ENCODE measurements around the gene ZDHHC12.

Gene ZDHHC12

GRCh38 chr9:128687453-128687852 is 36.5 kb downstream of the ZDHHC12 start:
- peaks cover under 1% of the 10 kb centered on the region for H3K36me3 ChIP-seq (ENCODE audit: control insufficient read depth, insufficient read depth, low read length)
- H3K27ac ChIP-seq (ENCODE audit: low read depth, low read length): no peak overlapping the region
- no peak overlapping the region for H3K4me3 ChIP-seq (ENCODE audit: low read length)

DNA sequence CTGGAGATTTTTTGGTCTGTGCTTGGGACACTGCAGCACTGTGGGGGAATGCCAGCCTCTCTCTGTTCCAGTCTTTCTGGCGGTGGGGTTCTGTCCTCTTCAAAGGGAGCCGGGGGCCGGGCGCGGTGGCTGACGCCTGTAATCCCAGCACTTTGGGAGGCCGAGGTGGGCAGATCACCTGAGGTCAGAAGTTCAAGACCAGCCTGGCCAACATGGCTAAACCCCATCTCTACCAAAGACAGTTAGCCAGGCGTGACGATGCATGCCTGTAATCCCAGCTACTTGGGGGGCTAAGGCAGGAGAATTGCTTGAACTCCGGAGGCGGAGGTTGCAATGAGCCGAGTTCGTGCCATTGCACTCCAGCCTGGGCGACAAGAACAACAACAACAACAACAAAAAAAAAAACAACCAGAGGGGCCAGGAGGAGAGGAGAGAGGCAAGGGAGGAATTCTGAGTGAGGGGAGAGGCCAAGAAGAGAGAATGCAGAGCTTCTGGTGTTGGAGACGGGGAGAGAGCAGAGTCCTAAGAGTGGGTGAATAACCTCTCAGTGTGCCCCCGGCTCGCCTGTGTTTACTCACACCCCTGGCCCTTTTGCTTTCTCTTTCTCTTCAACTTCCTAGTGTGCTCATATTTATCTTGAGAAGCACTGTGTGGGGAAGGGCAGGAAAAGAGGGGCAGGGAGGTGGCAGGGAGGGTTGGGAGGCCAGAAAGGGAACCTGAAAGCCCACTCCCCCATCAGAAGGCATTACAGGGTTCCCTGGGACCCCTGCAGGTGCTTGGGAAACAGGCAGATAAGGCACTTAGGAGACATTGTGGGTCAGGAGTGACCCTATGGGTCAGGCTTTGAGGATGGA is 38.1 kb downstream of the ZDHHC12 start:
- no peaks in the 10 kb centered on the region for H3K36me3 ChIP-seq (ENCODE audit: control insufficient read depth, insufficient read depth, low read length)
- H3K27me3 ChIP-seq (ENCODE audit: control insufficient read depth, insufficient read depth, low read length): no peaks in the 10 kb centered on the region
- H3K27ac ChIP-seq (ENCODE audit: low read depth, low read length): no peak overlapping the region
- H3K4me3 ChIP-seq (ENCODE audit: low read length): peak overlapping the region; percentile 25
- no peak overlapping the region for H3K9ac ChIP-seq (ENCODE audit: low read length)
- H3K4me1 ChIP-seq (ENCODE audit: control insufficient read depth, insufficient read depth, low read length): peaks cover 12% of the 10 kb centered on the region

More at GRCh38 chr9:128687453-128687852, 36.5 kb downstream of the ZDHHC12 start:
- Histone ChIP-seq H3K9ac (ENCODE audit: low read length) (no peak overlapping the region), H3K27me3 (ENCODE audit: control insufficient read depth, insufficient read depth, low read length) (no peaks in the 10 kb centered on the region), H3K4me1 (ENCODE audit: control insufficient read depth, insufficient read depth, low read length) (peaks cover 12% of the 10 kb centered on the region)

- H3K4me1 ChIP-seq (ENCODE audit: control insufficient read depth, insufficient read depth, low read length): peaks cover 5% of the 10 kb centered on the region
- H3K9ac ChIP-seq (ENCODE audit: low read length): peak overlapping the region; percentile 39
- H3K36me3 ChIP-seq (ENCODE audit: control insufficient read depth, insufficient read depth, low read length): no peaks in the 10 kb centered on the region
- peak overlapping the region; percentile 61 for H3K4me3 ChIP-seq (ENCODE audit: low read length)
- no peak overlapping the region for H3K27ac ChIP-seq (ENCODE audit: low read depth, low read length)
- no peaks in the 10 kb centered on the region for H3K27me3 ChIP-seq (ENCODE audit: control insufficient read depth, insufficient read depth, low read length)
Observed at GRCh38 chr9:128684325-128685199, 39.4 kb downstream of the ZDHHC12 start.

DNA sequence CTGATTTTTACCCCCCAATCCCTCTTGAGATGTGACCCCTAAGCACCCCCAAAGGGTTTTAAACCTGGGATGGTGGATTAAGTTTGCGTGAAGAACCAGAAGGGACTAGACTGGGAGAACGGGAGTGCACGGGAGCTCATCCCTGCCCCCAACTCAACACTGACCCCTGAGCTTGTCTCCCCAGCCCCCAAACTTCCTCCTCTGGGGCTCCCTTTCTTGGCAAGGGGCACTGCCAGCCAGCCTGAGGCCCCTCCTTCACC is 39.9 kb downstream of the ZDHHC12 start:
- Histone ChIP-seq H3K4me3 (ENCODE audit: low read length) (peak overlapping the region; percentile 61), H3K36me3 (ENCODE audit: control insufficient read depth, insufficient read depth, low read length) (no peaks in the 10 kb centered on the region), H3K4me1 (ENCODE audit: control insufficient read depth, insufficient read depth, low read length) (peaks cover 5% of the 10 kb centered on the region), H3K9ac (ENCODE audit: low read length) (peak overlapping the region; percentile 39), H3K27ac (ENCODE audit: low read depth, low read length) (no peak overlapping the region), H3K27me3 (ENCODE audit: control insufficient read depth, insufficient read depth, low read length) (no peaks in the 10 kb centered on the region)

- no peaks in the 10 kb centered on the region for H3K27me3 ChIP-seq (ENCODE audit: control insufficient read depth, insufficient read depth, low read length)
- peak overlapping the region; percentile 39 for H3K9ac ChIP-seq (ENCODE audit: low read length)
- no peaks in the 10 kb centered on the region for H3K36me3 ChIP-seq (ENCODE audit: control insufficient read depth, insufficient read depth, low read length)
- peak overlapping the region; percentile 61 for H3K4me3 ChIP-seq (ENCODE audit: low read length)
- H3K27ac ChIP-seq (ENCODE audit: low read depth, low read length): no peak overlapping the region
- H3K4me1 ChIP-seq (ENCODE audit: control insufficient read depth, insufficient read depth, low read length): peaks cover 5% of the 10 kb centered on the region
Observed at GRCh38 chr9:128683340-128684064, 40.4 kb downstream of the ZDHHC12 start.

GRCh38 chr9:128677794-128678193 is 46.1 kb downstream of the ZDHHC12 start:
- no peak overlapping the region for H3K4me3 ChIP-seq (ENCODE audit: low read length)
- no peak overlapping the region for H3K27ac ChIP-seq (ENCODE audit: low read depth, low read length)
- no peaks in the 10 kb centered on the region for H3K27me3 ChIP-seq (ENCODE audit: control insufficient read depth, insufficient read depth, low read length)
- H3K4me1 ChIP-seq (ENCODE audit: control insufficient read depth, insufficient read depth, low read length): no peaks in the 10 kb centered on the region
- no peak overlapping the region for H3K9ac ChIP-seq (ENCODE audit: low read length)
- H3K36me3 ChIP-seq (ENCODE audit: control insufficient read depth, insufficient read depth, low read length): no peaks in the 10 kb centered on the region

- H3K9ac ChIP-seq (ENCODE audit: low read length): no peak overlapping the region
- H3K27me3 ChIP-seq (ENCODE audit: control insufficient read depth, insufficient read depth, low read length): no peaks in the 10 kb centered on the region
- H3K4me3 ChIP-seq (ENCODE audit: low read length): no peak overlapping the region
- no peaks in the 10 kb centered on the region for H3K4me1 ChIP-seq (ENCODE audit: control insufficient read depth, insufficient read depth, low read length)
- H3K36me3 ChIP-seq (ENCODE audit: control insufficient read depth, insufficient read depth, low read length): no peaks in the 10 kb centered on the region
- H3K27ac ChIP-seq (ENCODE audit: low read depth, low read length): no peak overlapping the region
Observed at GRCh38 chr9:128675382-128675781, 48.5 kb downstream of the ZDHHC12 start.

Data from rectal smooth muscle tissue (tissue), 1 donor.